Measurements from ENCODE around the gene ZNF462.

ZNF462 gene

GRCh38 chr9:106864373-106865143 is 1.6 kb downstream of the ZNF462 start:
- DNase-seq = no peak

GRCh38 chr9:106866243-106866642 is 3.3 kb downstream of the ZNF462 start:
- DNase-seq = no peak

- no peak for DNase-seq
Observed at GRCh38 chr9:106867286-106867685, 4.3 kb downstream of the ZNF462 start.

GRCh38 chr9:106868087-106868486 is 5.1 kb downstream of the ZNF462 start:
- DNase-seq = no peak

- DNase-seq = no peak
Observed at GRCh38 chr9:106868565-106868964, 5.6 kb downstream of the ZNF462 start.

GRCh38 chr9:106869028-106869427 is 6.1 kb downstream of the ZNF462 start:
- DNase-seq = no peak

- DNase-seq = no peak
Observed at GRCh38 chr9:106869458-106869857, 6.5 kb downstream of the ZNF462 start.

- no peak for DNase-seq
Observed at GRCh38 chr9:106872641-106873040, 9.7 kb downstream of the ZNF462 start.

GRCh38 chr9:106874031-106874430 is 11.1 kb downstream of the ZNF462 start:
- DNase-seq = no peak

GRCh38 chr9:106874652-106875051 is 11.7 kb downstream of the ZNF462 start:
- no peak for DNase-seq

GRCh38 chr9:106875529-106875928 is 12.6 kb downstream of the ZNF462 start:
- DNase-seq = no peak

- no peak for DNase-seq
Observed at GRCh38 chr9:106877345-106877744, 14.4 kb downstream of the ZNF462 start.

GRCh38 chr9:106878081-106878837 is 15.3 kb downstream of the ZNF462 start:
- DNase-seq = no peak

GRCh38 chr9:106878934-106879333 is 16.0 kb downstream of the ZNF462 start:
- DNase-seq = no peak

GRCh38 chr9:106879439-106879882 is 16.5 kb downstream of the ZNF462 start:
- DNase-seq = no peak

- DNase-seq = no peak
Observed at GRCh38 chr9:106880081-106880480, 17.1 kb downstream of the ZNF462 start.

- no peak for DNase-seq
Observed at GRCh38 chr9:106880863-106881262, 17.9 kb downstream of the ZNF462 start.

- no peak for DNase-seq
Observed at GRCh38 chr9:106883030-106883429, 20.1 kb downstream of the ZNF462 start.

GRCh38 chr9:106883626-106884190 is 20.7 kb downstream of the ZNF462 start:
- DNase-seq = no peak

- no peak for DNase-seq
Observed at GRCh38 chr9:106885451-106885850, 22.5 kb downstream of the ZNF462 start.

- DNase-seq = no peak
Observed at GRCh38 chr9:106886111-106887046, 23.4 kb downstream of the ZNF462 start.

- DNase-seq = no peak
Observed at GRCh38 chr9:106887066-106887465, 24.1 kb downstream of the ZNF462 start.

All from stimulated activated CD4-positive, alpha-beta T cell treated with anti-CD3 and anti-CD28 coated beads, Interleukin-2, amount 100 ng/mL, for 24 hours (primary cell).